ENCODE results near the gene SLC2A8. TPM values are rescaled to one million over a fixed set of nuclear protein-coding genes. Genes with fewer than 3 reads are reported as not detected.

The SLC2A8 gene
- total RNA-seq, 4 donors from 2014 or later: 9.6 to 95.8 (median 29.4) TPM

DNA sequence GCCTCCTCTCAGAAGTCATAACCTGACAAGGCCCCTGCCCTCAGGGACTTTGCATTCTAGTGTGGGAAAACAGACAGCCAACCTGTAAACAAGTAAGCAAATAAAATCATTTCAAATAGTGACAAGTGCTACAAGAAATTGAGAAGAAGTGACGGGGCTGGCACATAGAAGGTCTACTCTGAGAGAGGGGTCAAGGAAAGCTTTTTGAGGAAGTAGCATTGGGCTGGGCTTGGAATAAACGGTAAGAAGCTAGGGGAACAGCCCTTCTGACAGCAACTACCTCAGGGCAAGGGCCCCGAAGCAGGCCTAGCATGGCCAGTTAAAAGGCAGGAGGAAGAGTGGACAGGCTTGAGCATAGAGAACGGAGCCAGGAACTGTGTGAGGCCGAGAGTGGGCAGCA, 4.8 kb upstream of the SLC2A8 start:
- no peak overlapping the region for H3K27ac ChIP-seq
- no peak overlapping the region for H3K4me3 ChIP-seq
- intact Hi-C loops (cut with DNase I; ENCODE audit: low total_unique reads): loop anchor here (10.0 kb wide), 1 partner anchor 177 kb away; no protein-coding TSS in a partner anchor
- no peak for DNase-seq
- in situ Hi-C loops (cut with MboI; ENCODE audit: low pct_ligation_motif_present in 1 of 4, low pct_unique_long_range_greater_than_20kb in 1 of 4, low sequenced_read_pairs in 3 of 4): no loop called here
- TF ChIP-seq, protein P1, sequence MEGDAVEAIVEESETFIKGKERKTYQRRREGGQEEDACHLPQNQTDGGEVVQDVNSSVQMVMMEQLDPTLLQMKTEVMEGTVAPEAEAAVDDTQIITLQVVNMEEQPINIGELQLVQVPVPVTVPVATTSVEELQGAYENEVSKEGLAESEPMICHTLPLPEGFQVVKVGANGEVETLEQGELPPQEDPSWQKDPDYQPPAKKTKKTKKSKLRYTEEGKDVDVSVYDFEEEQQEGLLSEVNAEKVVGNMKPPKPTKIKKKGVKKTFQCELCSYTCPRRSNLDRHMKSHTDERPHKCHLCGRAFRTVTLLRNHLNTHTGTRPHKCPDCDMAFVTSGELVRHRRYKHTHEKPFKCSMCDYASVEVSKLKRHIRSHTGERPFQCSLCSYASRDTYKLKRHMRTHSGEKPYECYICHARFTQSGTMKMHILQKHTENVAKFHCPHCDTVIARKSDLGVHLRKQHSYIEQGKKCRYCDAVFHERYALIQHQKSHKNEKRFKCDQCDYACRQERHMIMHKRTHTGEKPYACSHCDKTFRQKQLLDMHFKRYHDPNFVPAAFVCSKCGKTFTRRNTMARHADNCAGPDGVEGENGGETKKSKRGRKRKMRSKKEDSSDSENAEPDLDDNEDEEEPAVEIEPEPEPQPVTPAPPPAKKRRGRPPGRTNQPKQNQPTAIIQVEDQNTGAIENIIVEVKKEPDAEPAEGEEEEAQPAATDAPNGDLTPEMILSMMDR (IDR thresholded peaks at IDR 0.05): no peak
- TF ChIP-seq EP300 (IDR thresholded peaks at IDR 0.05; ENCODE audit: low read depth) (no peak), POLR2AphosphoS5 (IDR thresholded peaks at IDR 0.05) (no peak), POLR2A (IDR thresholded peaks at IDR 0.05) (no peak)
- H3K36me3 ChIP-seq: no peaks in the 10 kb centered on the region
- no peaks in the 10 kb centered on the region for H3K9me3 ChIP-seq
- 75 to 84% methylated on average over 4 to 5 of the region's 5 CpGs for WGBS, 2 donors (ENCODE audit: low coverage in 1 of 2)
- H3K27me3 ChIP-seq: no peaks in the 10 kb centered on the region
- H3K4me1 ChIP-seq: peaks cover 5 to 30% (median 17%) of the 10 kb centered on the region in 4 donors

DNA sequence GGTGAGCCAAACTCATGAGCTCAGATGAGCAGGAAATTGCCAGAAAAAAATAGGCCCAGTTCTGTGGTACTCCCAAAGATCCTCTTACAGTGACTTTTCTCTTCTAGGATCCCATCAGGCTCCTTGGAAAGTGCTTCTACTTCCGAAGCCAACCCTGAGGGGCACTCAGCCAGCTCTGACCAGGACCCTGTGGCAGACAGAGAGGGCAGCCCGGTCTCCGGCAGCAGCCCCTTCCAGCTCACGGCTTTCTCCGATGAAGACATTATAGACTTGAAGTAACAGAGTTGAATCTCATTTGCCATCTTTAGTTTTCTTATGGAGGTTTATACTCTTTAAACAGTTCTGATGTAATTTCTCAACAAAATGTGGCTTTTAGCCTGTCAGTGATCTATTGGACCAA, 4.0 kb upstream of the SLC2A8 start:
- Histone ChIP-seq H3K27me3 (no peaks in the 10 kb centered on the region), H3K36me3 (no peaks in the 10 kb centered on the region), H3K4me3 (no peak overlapping the region), H3K27ac (no peak overlapping the region), H3K4me1 (peaks cover 3 to 27% (median 18%) of the 10 kb centered on the region in 4 donors), H3K9me3 (no peaks in the 10 kb centered on the region)
- intact Hi-C loops (cut with DNase I; ENCODE audit: low total_unique reads): loop anchor here (10.0 kb wide), 1 partner anchor 178 kb away; no protein-coding TSS in a partner anchor
- DNase-seq: no peak
- TF ChIP-seq EP300 (IDR thresholded peaks at IDR 0.05; ENCODE audit: low read depth): no peak
- TF ChIP-seq POLR2A (IDR thresholded peaks at IDR 0.05): no peak
- no peak for TF ChIP-seq POLR2AphosphoS5 (IDR thresholded peaks at IDR 0.05)
- TF ChIP-seq, protein P1 (IDR thresholded peaks at IDR 0.05): no peak
- in situ Hi-C loops (cut with MboI; ENCODE audit: low pct_ligation_motif_present in 1 of 4, low pct_unique_long_range_greater_than_20kb in 1 of 4, low sequenced_read_pairs in 3 of 4): no loop called here
- WGBS, 2 donors (ENCODE audit: low coverage in 1 of 2): 90 to 100% methylated on average over 3 to 5 of the region's 5 CpGs

DNA sequence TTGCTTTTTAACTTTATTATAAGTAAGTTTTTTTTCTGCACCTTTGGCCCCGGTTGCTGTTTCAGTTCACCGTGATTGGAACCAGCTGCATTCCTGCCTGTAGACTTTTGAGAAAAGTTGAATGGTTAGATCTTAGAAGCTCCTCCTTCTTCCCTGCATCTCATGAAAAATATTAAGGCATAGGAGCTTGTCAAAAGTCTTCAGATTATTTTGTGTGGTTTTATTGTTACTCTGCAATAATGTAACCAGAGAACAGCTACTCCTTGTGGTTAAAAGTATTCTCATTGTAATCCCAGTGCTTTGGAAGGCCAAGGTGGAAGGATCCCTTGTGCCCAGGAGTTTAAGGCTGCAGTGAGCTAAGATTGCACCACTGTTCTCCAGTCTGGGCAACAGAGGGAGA, 3.3 kb upstream of the SLC2A8 start:
- Histone ChIP-seq H3K27ac (no peak overlapping the region), H3K27me3 (no peaks in the 10 kb centered on the region), H3K4me3 (no peak overlapping the region), H3K4me1 (peaks cover 5 to 27% (median 20%) of the 10 kb centered on the region in 4 donors), H3K9me3 (no peaks in the 10 kb centered on the region), H3K36me3 (no peaks in the 10 kb centered on the region)
- no peak for DNase-seq
- no peak for TF ChIP-seq POLR2AphosphoS5 (IDR thresholded peaks at IDR 0.05)
- TF ChIP-seq, protein P1 (IDR thresholded peaks at IDR 0.05): peak in 1 of 5 experiments; percentile 18
- TF ChIP-seq POLR2A (IDR thresholded peaks at IDR 0.05): no peak
- in situ Hi-C loops (cut with MboI; ENCODE audit: low pct_ligation_motif_present in 1 of 4, low pct_unique_long_range_greater_than_20kb in 1 of 4, low sequenced_read_pairs in 3 of 4): no loop called here
- intact Hi-C loops (cut with DNase I; ENCODE audit: low total_unique reads): loop anchor here (10.0 kb wide), 1 partner anchor 179 kb away; no protein-coding TSS in a partner anchor
- WGBS, 2 donors (ENCODE audit: low coverage in 1 of 2): 32 to 48% methylated on average over 2 of the region's 2 CpGs

DNA sequence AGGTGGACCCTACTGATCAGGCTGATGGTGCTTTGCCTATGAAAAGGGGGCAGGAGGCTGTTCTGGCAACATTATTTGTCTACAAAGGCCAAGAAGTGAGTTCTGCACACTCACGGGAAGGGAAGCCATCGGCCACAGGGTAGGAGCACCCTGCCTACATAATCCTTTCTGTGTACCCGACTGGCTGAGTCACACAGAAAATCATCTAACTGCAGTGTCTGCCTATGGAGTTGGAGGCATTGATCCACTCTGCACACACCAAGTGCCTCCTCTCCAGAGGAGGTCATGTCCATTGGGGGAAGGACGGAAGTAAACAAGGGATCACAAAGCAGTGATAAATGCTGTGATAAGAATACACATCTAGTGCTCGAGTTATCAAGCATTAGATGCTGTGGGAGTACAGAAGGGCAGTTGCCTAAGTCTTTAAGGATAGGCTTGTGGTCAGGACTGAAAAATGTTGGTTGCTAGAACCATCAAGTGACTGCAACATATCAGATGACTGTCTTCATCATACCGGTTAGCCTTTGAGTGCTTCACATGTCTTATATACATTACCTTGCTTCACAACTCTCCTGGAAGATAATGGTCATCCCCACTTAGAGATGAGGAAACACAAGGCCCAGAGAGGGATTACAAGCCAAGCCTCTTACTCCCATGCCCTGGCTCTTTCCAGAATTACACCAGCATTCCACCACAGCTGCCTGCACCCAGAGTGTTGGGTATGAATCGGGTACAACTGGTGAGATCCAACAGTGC, 1.3 kb upstream of the SLC2A8 start:
- in situ Hi-C loops (cut with MboI; ENCODE audit: low pct_ligation_motif_present in 1 of 4, low pct_unique_long_range_greater_than_20kb in 1 of 4, low sequenced_read_pairs in 3 of 4) (no loop called here), intact Hi-C loops (cut with DNase I; ENCODE audit: low total_unique reads) (loop anchor here (2.0 to 10.0 kb wide), 2 partner anchors 57 to 181 kb away; no protein-coding TSS in a partner anchor)
- 77 to 80% methylated on average over 1 to 7 of the region's 7 CpGs for WGBS, 2 donors (ENCODE audit: low coverage in 1 of 2)
- H3K4me3 ChIP-seq: peak overlapping the region in 1 of 4 donors; percentile 53
- DNase-seq: no peak
- H3K9me3 ChIP-seq: no peaks in the 10 kb centered on the region
- TF ChIP-seq POLR2A (IDR thresholded peaks at IDR 0.05) (no peak), EP300 (IDR thresholded peaks at IDR 0.05; ENCODE audit: low read depth) (no peak), POLR2AphosphoS5 (IDR thresholded peaks at IDR 0.05) (no peak)
- TF ChIP-seq, protein P1 (IDR thresholded peaks at IDR 0.05): no peak
- H3K36me3 ChIP-seq: no peaks in the 10 kb centered on the region
- H3K27me3 ChIP-seq: no peaks in the 10 kb centered on the region
- H3K27ac ChIP-seq: peak overlapping the region in 1 of 4 donors; percentile 79
- peaks cover 7 to 22% (median 12%) of the 10 kb centered on the region in 4 donors for H3K4me1 ChIP-seq
